Measurements from ENCODE around the gene ANKRD11. TPM values are rescaled to one million over a fixed set of nuclear protein-coding genes. Genes with fewer than 3 reads are reported as not detected.

The ANKRD11 gene
- total and polyA plus RNA-seq, 12 donors, result 47.7 to 93.6 (median 66.2) TPM

DNA sequence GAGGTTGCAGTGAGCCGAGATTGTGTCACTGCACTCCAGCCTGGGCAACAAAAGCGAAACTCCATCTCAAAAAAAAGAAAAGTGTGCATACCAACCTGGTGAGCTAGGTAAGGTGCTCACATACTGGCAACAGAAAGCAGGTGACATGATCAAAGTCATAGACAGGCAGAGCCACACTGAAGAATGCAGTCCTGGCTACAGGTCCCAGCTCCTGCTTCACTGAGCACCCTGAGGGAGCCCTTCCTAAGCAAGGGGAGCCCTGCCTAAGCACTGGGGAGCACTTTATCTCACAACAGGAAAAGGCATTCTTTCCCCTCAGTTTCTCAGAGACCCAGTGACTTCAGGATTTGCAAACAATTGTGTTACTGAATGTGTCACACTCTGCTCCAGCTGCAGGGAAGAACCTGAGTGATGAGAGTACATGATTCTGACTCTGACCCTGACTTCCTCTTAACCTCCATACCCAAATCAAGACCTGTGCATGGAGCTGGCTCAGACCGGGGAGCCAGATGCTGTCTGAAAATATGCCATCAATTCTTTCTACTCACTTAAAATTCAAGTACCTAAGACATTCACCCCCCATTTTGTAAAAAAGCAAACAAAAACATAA lies 40.5 kb downstream of the ANKRD11 start:
- 77 to 79% methylated on average over 3 of the region's 3 CpGs for WGBS, 2 donors
- no peaks in the 10 kb centered on the region for H3K9me3 ChIP-seq
- TF ChIP-seq, protein P1, sequence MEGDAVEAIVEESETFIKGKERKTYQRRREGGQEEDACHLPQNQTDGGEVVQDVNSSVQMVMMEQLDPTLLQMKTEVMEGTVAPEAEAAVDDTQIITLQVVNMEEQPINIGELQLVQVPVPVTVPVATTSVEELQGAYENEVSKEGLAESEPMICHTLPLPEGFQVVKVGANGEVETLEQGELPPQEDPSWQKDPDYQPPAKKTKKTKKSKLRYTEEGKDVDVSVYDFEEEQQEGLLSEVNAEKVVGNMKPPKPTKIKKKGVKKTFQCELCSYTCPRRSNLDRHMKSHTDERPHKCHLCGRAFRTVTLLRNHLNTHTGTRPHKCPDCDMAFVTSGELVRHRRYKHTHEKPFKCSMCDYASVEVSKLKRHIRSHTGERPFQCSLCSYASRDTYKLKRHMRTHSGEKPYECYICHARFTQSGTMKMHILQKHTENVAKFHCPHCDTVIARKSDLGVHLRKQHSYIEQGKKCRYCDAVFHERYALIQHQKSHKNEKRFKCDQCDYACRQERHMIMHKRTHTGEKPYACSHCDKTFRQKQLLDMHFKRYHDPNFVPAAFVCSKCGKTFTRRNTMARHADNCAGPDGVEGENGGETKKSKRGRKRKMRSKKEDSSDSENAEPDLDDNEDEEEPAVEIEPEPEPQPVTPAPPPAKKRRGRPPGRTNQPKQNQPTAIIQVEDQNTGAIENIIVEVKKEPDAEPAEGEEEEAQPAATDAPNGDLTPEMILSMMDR (IDR thresholded peaks at IDR 0.05), result no peak
- no peak overlapping the region for H3K4me3 ChIP-seq
- DNase-seq, result no peak
- intact Hi-C loops (cut with DNase I), result loop anchor here in 2 of 10 donors (5.0 kb wide), 2 partner anchors 37 to 312 kb away; no protein-coding TSS in a partner anchor
- H3K27ac ChIP-seq, result no peak overlapping the region
- no peaks in the 10 kb centered on the region for H3K27me3 ChIP-seq
- no peak for ATAC-seq
- H3K4me1 ChIP-seq, result peaks cover 37 to 97% (median 82%) of the 10 kb centered on the region in 9 donors
- no peaks in the 10 kb centered on the region for H3K36me3 ChIP-seq

DNA sequence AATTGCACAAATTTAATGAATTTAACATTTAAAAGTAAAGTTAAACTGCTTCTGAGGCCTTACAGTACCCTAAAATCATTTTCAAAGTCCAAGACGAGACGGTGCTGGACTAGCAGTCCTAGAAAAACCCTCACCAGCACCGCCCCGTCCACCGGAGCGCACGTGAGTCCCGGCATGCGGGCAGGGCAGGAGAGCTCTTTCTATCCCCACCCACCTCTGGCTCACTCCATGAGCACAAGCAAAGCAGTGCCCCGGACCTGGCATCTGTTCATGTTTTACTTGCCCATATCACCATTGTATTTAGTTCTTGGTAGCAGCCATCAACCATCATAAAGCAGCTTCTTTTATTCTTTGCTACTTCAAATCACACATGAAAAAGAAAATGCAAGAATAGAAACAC lies 41.7 kb downstream of the ANKRD11 start:
- TF ChIP-seq, protein P1 (IDR thresholded peaks at IDR 0.05), result no peak
- DNase-seq, result peak; percentile 47 to 50
- 44 to 61% methylated on average over 10 of the region's 10 CpGs for WGBS, 2 donors
- intact Hi-C loops (cut with DNase I), result loop anchor here in 1 of 10 donors (5.0 kb wide), 1 partner anchor 314 kb away; no protein-coding TSS in a partner anchor
- no peak overlapping the region for H3K4me3 ChIP-seq
- no peaks in the 10 kb centered on the region for H3K36me3 ChIP-seq
- H3K27me3 ChIP-seq, result no peaks in the 10 kb centered on the region
- peaks cover 35 to 100% (median 84%) of the 10 kb centered on the region in 9 donors for H3K4me1 ChIP-seq
- H3K27ac ChIP-seq, result no peak overlapping the region
- H3K9me3 ChIP-seq, result no peaks in the 10 kb centered on the region
- peak; percentile 57 to 84 (median 65) for ATAC-seq

DNA sequence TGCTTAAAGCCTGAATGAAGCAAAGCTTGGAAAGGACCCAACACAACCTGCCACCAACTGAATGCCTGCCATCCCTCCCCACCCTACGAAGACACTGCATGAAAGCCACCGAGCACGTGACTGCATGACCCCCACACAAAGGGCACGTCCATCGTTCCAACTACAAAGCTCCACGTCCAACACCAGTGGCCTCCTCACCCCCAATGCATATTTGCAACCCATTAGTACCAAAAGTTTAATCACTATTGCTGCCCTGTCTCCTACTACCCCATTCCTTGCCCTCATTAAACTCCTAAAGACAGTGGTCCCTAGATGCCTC lies 43.4 kb downstream of the ANKRD11 start:
- DNase-seq, result no peak
- 36 to 39% methylated on average over 6 of the region's 6 CpGs for WGBS, 2 donors

DNA sequence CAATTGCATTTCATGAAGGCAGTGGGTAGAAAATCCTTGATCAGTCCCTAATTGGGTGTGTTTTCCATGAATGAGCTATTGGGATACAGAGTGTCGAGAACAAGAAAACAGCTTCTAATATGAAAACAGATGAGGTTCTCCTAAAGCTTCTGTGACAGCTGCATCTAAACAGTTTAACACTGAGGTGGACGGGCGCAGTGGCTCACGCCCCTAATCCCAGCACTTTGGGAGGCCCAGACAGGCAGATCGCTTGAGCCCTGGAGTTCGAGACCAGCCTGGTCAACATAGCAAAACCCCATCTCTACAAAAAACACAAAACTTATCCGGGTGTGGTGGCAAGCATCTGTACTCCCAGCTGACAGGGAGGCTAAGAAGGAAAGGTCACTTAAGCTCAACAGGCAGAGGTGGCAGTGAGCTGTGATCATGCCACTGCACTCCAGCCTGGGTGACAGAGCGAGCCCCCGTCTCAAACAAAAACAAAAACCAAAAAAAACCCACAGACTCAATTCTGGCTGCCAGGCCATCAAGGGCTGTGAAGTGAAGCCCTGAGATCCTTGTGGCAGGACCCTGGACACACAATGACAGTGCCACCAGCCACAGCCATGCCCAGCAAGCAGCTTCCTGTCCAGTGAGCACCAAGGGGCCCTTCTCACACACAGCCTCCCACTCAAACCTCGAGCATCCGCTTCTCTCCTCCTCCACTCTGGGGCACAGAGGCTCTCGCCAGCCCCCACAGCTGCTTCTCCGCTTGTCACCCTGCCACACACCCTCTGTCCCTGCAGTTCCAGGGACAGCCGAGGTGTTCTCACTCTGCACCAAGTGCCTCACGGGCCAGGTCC lies 44.0 kb downstream of the ANKRD11 start:
- Histone ChIP-seq H3K9me3 (no peaks in the 10 kb centered on the region), H3K4me1 (peaks cover 39 to 100% (median 92%) of the 10 kb centered on the region in 9 donors), H3K4me3 (no peak overlapping the region), H3K36me3 (no peaks in the 10 kb centered on the region), H3K27me3 (no peaks in the 10 kb centered on the region), H3K27ac (no peak overlapping the region)
- TF ChIP-seq, protein P1 (IDR thresholded peaks at IDR 0.05), result no peak
- DNase-seq (no peak), ATAC-seq (peak in 2 of 8 donors; percentile 28 to 39)
- WGBS, 2 donors, result 56 to 64% methylated on average over 15 of the region's 15 CpGs
- intact Hi-C loops (cut with DNase I), result loop anchor here in 1 of 10 donors (5.0 kb wide), 1 partner anchor 316 kb away; no protein-coding TSS in a partner anchor

More for the DNA sequence above, 43.4 kb downstream of the ANKRD11 start:
- intact Hi-C loops (cut with DNase I), result loop anchor here in 1 of 10 donors (5.0 kb wide), 1 partner anchor 315 kb away; no protein-coding TSS in a partner anchor
- TF ChIP-seq, protein P1 (IDR thresholded peaks at IDR 0.05), result no peak
- Histone ChIP-seq H3K36me3 (no peaks in the 10 kb centered on the region), H3K4me3 (no peak overlapping the region), H3K9me3 (no peaks in the 10 kb centered on the region), H3K27ac (no peak overlapping the region), H3K4me1 (peaks cover 39 to 100% (median 86%) of the 10 kb centered on the region in 9 donors), H3K27me3 (no peaks in the 10 kb centered on the region)
- no peak for ATAC-seq

Data from heart right ventricle (tissue), 16 donors.